Measurements from ENCODE around the gene NTRK3. TPM values are rescaled to one million over a fixed set of nuclear protein-coding genes. Genes with fewer than 3 reads are reported as not detected.

The NTRK3 gene
- total RNA-seq, 2 experiments from 2014 or later, result 0.78 TPM; not detected in 1

GRCh38 chr15:87942316-87942715 is 314.2 kb downstream of the NTRK3 start:
- H3K36me3 Mint-ChIP-seq (ENCODE audit: low read depth), result no peaks in the 10 kb centered on the region
- H3K4me3 Mint-ChIP-seq, result no peak overlapping the region
- no peak for TF ChIP-seq CTCF (IDR thresholded peaks at IDR 0.05)
- intact Hi-C loops (cut with DNase I, micrococcal nuclease), result no loop called here
- ATAC-seq (ENCODE audit: poor library complexity), result no peak
- H3K27ac Mint-ChIP-seq, result no peak overlapping the region
- Histone ChIP-seq H3K4me3 (ENCODE audit: low read length) (no peak overlapping the region), H3K27me3 (ENCODE audit: control insufficient read depth in 1 of 2, insufficient read depth in 2 of 2, low read length in 2 of 2) (no peaks in the 10 kb centered on the region), H3K36me3 (ENCODE audit: insufficient read depth, low read length) (no peaks in the 10 kb centered on the region), H3K9me3 (ENCODE audit: control insufficient read depth in 1 of 2, insufficient read depth in 1 of 2, low read length in 2 of 2) (peaks cover 0 to 4% of the 10 kb centered on the region in 2 experiments), H3K27ac (ENCODE audit: low read depth in 1 of 2, low read length in 2 of 2) (no peak overlapping the region), H3K4me1 (ENCODE audit: insufficient read depth, low read length) (no peaks in the 10 kb centered on the region)
- no peaks in the 10 kb centered on the region for H3K4me1 Mint-ChIP-seq (ENCODE audit: low read depth)
- H3K9me3 Mint-ChIP-seq, result no peaks in the 10 kb centered on the region
- ChIA-PET POLR2A (no interaction called here), CTCF (no interaction called here)
- no peak for DNase-seq
- H3K27me3 Mint-ChIP-seq, result no peaks in the 10 kb centered on the region

- Mint-ChIP-seq H3K27ac (no peak overlapping the region), H3K27me3 (no peaks in the 10 kb centered on the region), H3K9me3 (no peaks in the 10 kb centered on the region), H3K4me3 (no peak overlapping the region), H3K36me3 (ENCODE audit: low read depth) (no peaks in the 10 kb centered on the region), H3K4me1 (ENCODE audit: low read depth) (no peaks in the 10 kb centered on the region)
- no peak for TF ChIP-seq CTCF (IDR thresholded peaks at IDR 0.05)
- no peaks in the 10 kb centered on the region for H3K27me3 ChIP-seq (ENCODE audit: control insufficient read depth in 1 of 2, insufficient read depth in 2 of 2, low read length in 2 of 2)
- ChIA-PET POLR2A (interaction anchor here (0.6 kb wide), 1 partner anchor 183 kb away, joined by 3 read pairs; no protein-coding TSS in a partner anchor), CTCF (no interaction called here)
- peaks cover 0 to 4% of the 10 kb centered on the region in 2 experiments for H3K9me3 ChIP-seq (ENCODE audit: control insufficient read depth in 1 of 2, insufficient read depth in 1 of 2, low read length in 2 of 2)
- H3K4me3 ChIP-seq (ENCODE audit: low read length), result no peak overlapping the region
- H3K27ac ChIP-seq (ENCODE audit: low read depth in 1 of 2, low read length in 2 of 2), result no peak overlapping the region
- intact Hi-C loops (cut with DNase I, micrococcal nuclease), result no loop called here
- DNase-seq, result no peak
- H3K36me3 ChIP-seq (ENCODE audit: insufficient read depth, low read length), result no peaks in the 10 kb centered on the region
- ATAC-seq (ENCODE audit: poor library complexity), result no peak
- no peaks in the 10 kb centered on the region for H3K4me1 ChIP-seq (ENCODE audit: insufficient read depth, low read length)
Observed at GRCh38 chr15:87941606-87942005, 314.9 kb downstream of the NTRK3 start.

- ChIA-PET CTCF (no interaction called here), POLR2A (no interaction called here)
Observed at GRCh38 chr15:87940768-87941167, 315.8 kb downstream of the NTRK3 start.

More at GRCh38 chr15:87940768-87941167, 315.8 kb downstream of the NTRK3 start:
- H3K4me1 Mint-ChIP-seq (ENCODE audit: low read depth), result no peaks in the 10 kb centered on the region
- no peaks in the 10 kb centered on the region for H3K4me1 ChIP-seq (ENCODE audit: insufficient read depth, low read length)
- no peak for ATAC-seq (ENCODE audit: poor library complexity)
- no peak overlapping the region for H3K27ac Mint-ChIP-seq
- TF ChIP-seq CTCF (IDR thresholded peaks at IDR 0.05), result no peak
- H3K36me3 Mint-ChIP-seq (ENCODE audit: low read depth), result no peaks in the 10 kb centered on the region
- no peak for DNase-seq
- H3K9me3 Mint-ChIP-seq, result no peaks in the 10 kb centered on the region
- no peaks in the 10 kb centered on the region for H3K36me3 ChIP-seq (ENCODE audit: insufficient read depth, low read length)
- H3K27me3 ChIP-seq (ENCODE audit: control insufficient read depth in 1 of 2, insufficient read depth in 2 of 2, low read length in 2 of 2), result no peaks in the 10 kb centered on the region
- no peak overlapping the region for H3K4me3 Mint-ChIP-seq
- intact Hi-C loops (cut with DNase I, micrococcal nuclease), result no loop called here
- no peak overlapping the region for H3K27ac ChIP-seq (ENCODE audit: low read depth in 1 of 2, low read length in 2 of 2)
- H3K9me3 ChIP-seq (ENCODE audit: control insufficient read depth in 1 of 2, insufficient read depth in 1 of 2, low read length in 2 of 2), result peaks cover 0 to 4% of the 10 kb centered on the region in 2 experiments
- no peaks in the 10 kb centered on the region for H3K27me3 Mint-ChIP-seq
- H3K4me3 ChIP-seq (ENCODE audit: low read length), result no peak overlapping the region

Data from CD4-positive, alpha-beta T cell (primary cell).